ENCODE measurements around the gene CRAMP1.

DNA sequence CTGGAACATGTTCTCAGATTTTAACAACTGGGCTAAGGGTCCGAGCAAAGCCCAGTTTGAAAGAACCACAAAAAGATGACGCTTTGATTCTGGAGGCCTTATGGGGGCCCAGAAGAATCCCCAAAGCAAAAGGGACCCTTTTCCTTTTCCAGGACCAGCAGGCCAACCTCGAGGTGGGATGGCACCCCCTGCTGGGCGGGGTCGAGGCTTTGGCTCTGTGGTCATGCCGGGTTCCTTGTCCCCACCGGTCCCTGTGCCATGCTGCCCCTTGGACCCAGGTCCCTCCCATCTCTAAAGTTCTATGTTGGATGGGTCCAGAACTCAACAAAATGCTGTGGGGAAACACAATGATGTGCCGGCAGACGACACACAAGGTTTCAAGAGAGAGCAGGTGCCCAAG is 47.8 kb upstream of the CRAMP1 start:
- TF ChIP-seq POLR2A (IDR thresholded peaks at IDR 0.05) = no peak
- TF ChIP-seq, protein P1, sequence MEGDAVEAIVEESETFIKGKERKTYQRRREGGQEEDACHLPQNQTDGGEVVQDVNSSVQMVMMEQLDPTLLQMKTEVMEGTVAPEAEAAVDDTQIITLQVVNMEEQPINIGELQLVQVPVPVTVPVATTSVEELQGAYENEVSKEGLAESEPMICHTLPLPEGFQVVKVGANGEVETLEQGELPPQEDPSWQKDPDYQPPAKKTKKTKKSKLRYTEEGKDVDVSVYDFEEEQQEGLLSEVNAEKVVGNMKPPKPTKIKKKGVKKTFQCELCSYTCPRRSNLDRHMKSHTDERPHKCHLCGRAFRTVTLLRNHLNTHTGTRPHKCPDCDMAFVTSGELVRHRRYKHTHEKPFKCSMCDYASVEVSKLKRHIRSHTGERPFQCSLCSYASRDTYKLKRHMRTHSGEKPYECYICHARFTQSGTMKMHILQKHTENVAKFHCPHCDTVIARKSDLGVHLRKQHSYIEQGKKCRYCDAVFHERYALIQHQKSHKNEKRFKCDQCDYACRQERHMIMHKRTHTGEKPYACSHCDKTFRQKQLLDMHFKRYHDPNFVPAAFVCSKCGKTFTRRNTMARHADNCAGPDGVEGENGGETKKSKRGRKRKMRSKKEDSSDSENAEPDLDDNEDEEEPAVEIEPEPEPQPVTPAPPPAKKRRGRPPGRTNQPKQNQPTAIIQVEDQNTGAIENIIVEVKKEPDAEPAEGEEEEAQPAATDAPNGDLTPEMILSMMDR (IDR thresholded peaks at IDR 0.05) = peak in 2 of 4 experiments; percentile 5 to 29
